ENCODE measurements around the gene SLC9A5. TPM values are rescaled to one million over a fixed set of nuclear protein-coding genes. Genes with fewer than 3 reads are reported as not detected.
A peak's percentile ranks its signal among the peaks of the same experiment; 100 is the strongest.

SLC9A5 gene
- total and polyA plus RNA-seq, 2 donors (not counting 3 experiments of a cell fraction or from before 2014, with no cell fraction given) = 2.7 to 2.8 TPM

DNA sequence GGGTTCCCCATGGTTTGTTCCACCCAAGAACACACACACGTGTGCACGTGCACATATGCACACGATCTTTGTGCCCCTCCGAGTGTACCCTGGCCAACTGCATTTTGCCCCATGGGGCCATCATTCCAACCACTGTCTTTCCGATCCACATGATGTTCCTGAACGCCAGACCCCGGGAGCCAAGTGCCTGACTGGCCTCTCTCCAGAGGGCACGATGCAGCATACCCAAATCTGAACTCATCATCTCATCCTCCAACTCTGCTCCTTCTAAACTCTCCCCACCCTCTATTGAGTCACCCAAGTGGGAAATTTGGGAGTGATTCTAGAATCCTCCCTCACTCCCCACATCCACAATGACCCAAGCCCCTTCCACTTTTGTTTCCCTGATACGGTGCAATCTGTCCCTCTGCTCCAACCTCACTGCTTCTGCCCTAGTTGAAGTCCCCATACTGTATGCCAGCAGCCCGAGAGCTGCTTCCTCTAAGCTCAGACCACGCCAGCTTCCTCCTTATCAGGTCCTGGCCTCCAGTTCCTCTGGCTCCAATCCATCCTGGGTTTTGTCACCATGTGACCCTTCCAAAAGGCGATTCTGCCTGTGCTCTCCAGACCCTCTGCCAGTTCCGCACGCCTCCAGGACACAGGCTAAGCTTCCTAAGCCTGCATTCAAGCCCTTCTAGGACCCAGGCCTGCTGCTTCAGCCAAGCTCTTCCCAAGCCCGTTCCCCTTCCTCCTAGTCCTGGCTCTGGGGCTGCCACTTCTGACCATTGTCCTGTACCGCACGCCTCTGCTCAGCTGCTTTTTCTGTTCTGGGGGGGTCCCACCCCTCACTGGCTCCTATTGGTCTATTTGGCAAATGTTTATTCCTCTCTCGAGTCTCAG lies 31.9 kb upstream of the SLC9A5 start:
- intact Hi-C loops (cut with micrococcal nuclease) (loop anchor here (1.0 to 2.0 kb wide), 2 partner anchors 10 to 18 kb away; partner anchors contain the start of genes ELMO3 and TMEM208), dilution Hi-C loops (cut with MboI; ENCODE audit: extremely low pct_ligation_motif_present, low sequenced_read_pairs) (no loop called here)
- H3K4me3 ChIP-seq (replicated peaks in 1 of 3; ENCODE audit: insufficient read depth in 1 of 3, low read depth in 1 of 3, low read length in 3 of 3) = no peak overlapping the region
- BruUV-seq (replicated peaks) = no TSS peak
- peak overlapping the region; percentile 69 for H2AFZ ChIP-seq (ENCODE audit: low read depth, low read length)
- peaks cover 22% of the 10 kb centered on the region for H3K4me1 ChIP-seq (ENCODE audit: control insufficient read depth, extremely low read depth, insufficient read depth, low read length)
- H3K9ac ChIP-seq (replicated peaks; ENCODE audit: extremely low read depth, insufficient read depth, low read length) = no peak overlapping the region
- DNase-seq (ENCODE audit: low read depth, low spot score) (peak; percentile 66), FAIRE-seq (peak; percentile 93)
- no peaks in the 10 kb centered on the region for H3K9me3 ChIP-seq (replicated peaks; ENCODE audit: control insufficient read depth, insufficient read depth, low read length)
- ChIA-PET POLR2A (interaction anchor here (0.8 to 1.8 kb wide), 3 partner anchors 10 to 30 kb away, joined by 3 to 8 read pairs (median 6); partner anchors contain the start of genes FHOD1 and TMEM208), CTCF (interaction anchor here (0.5 to 1.8 kb wide), 8 partner anchors 10 to 177 kb away, joined by 3 to 9 read pairs (median 3); partner anchors contain the start of genes ELMO3 and TMEM208)
- peak overlapping the region; percentile 30 for H3K27ac ChIP-seq (ENCODE audit: insufficient read depth, low read depth, low read length)
- no peaks in the 10 kb centered on the region for H3K27me3 ChIP-seq (ENCODE audit: control insufficient read depth in 2 of 2, insufficient read depth in 2 of 2, low read length in 2 of 2)
- TF ChIP-seq POLR2A (IDR thresholded peaks at IDR 0.05; ENCODE audit: low read depth, low read length) = peak; percentile 26
- peak; percentile 41 for TF ChIP-seq POLR2AphosphoS5 (IDR thresholded peaks at IDR 0.05; ENCODE audit: insufficient read depth, low read depth, low read length)
- peak; percentile 29 for TF ChIP-seq GATA2 (IDR thresholded peaks at IDR 0.05; ENCODE audit: insufficient read depth, insufficient read length, low read depth, low read length)
- TF ChIP-seq, protein P1, sequence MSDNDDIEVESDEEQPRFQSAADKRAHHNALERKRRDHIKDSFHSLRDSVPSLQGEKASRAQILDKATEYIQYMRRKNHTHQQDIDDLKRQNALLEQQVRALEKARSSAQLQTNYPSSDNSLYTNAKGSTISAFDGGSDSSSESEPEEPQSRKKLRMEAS (IDR thresholded peaks at IDR 0.05; ENCODE audit: insufficient read depth, insufficient read length) = no peak
- no peak for TF ChIP-seq FOS (IDR thresholded peaks at IDR 0.05; ENCODE audit: borderline replicate concordance, insufficient read depth, low read length)
- peak overlapping the region; percentile 1 for H3K4me2 ChIP-seq (ENCODE audit: insufficient read depth, low read length)
- H3K9me1 ChIP-seq (replicated peaks; ENCODE audit: control insufficient read depth, extremely low read depth, insufficient read depth, low read length) = no peaks in the 10 kb centered on the region
- no peaks in the 10 kb centered on the region for H3K36me3 ChIP-seq (ENCODE audit: control insufficient read depth in 2 of 2, extremely low read depth in 1 of 2, insufficient read depth in 2 of 2, low read length in 2 of 2)
- no peaks in the 10 kb centered on the region for H4K20me1 ChIP-seq (replicated peaks; ENCODE audit: control insufficient read depth, extremely low read depth, insufficient read depth, low read length)
- no peaks in the 10 kb centered on the region for H3K79me2 ChIP-seq (ENCODE audit: control insufficient read depth, insufficient read depth, low read length)

GRCh38 chr16:67223992-67224391 lies 24.8 kb upstream of the SLC9A5 start:
- FAIRE-seq (peak; percentile 64), DNase-seq (ENCODE audit: low read depth, low spot score) (no peak)
- CTCF ChIA-PET = interaction anchor here (1.1 to 1.4 kb wide), 3 partner anchors 20 to 26 kb away, joined by 3 read pairs; no protein-coding TSS in a partner anchor
- H3K36me3 ChIP-seq (ENCODE audit: control insufficient read depth in 2 of 2, extremely low read depth in 1 of 2, insufficient read depth in 2 of 2, low read length in 2 of 2) = peaks cover 0 to 9% of the 10 kb centered on the region in 2 experiments
- H2AFZ ChIP-seq (ENCODE audit: low read depth, low read length) = no peak overlapping the region
- no peaks in the 10 kb centered on the region for H3K9me3 ChIP-seq (replicated peaks; ENCODE audit: control insufficient read depth, insufficient read depth, low read length)
- dilution Hi-C loops (cut with MboI; ENCODE audit: extremely low pct_ligation_motif_present, low sequenced_read_pairs) = no loop called here
- no TSS peak for BruUV-seq (replicated peaks)
- no peak overlapping the region for H3K9ac ChIP-seq (replicated peaks; ENCODE audit: extremely low read depth, insufficient read depth, low read length)
- peaks cover 11% of the 10 kb centered on the region for H3K79me2 ChIP-seq (ENCODE audit: control insufficient read depth, insufficient read depth, low read length)
- intact Hi-C loops (cut with micrococcal nuclease) = no loop called here
- H3K4me3 ChIP-seq (replicated peaks in 1 of 3; ENCODE audit: insufficient read depth in 1 of 3, low read depth in 1 of 3, low read length in 3 of 3) = no peak overlapping the region
- no peak overlapping the region for H3K27ac ChIP-seq (ENCODE audit: insufficient read depth, low read depth, low read length)
- H3K4me2 ChIP-seq (ENCODE audit: insufficient read depth, low read length) = no peak overlapping the region
- no peaks in the 10 kb centered on the region for H4K20me1 ChIP-seq (replicated peaks; ENCODE audit: control insufficient read depth, extremely low read depth, insufficient read depth, low read length)
- POLR2A ChIA-PET = no interaction called here
- no peaks in the 10 kb centered on the region for H3K27me3 ChIP-seq (ENCODE audit: control insufficient read depth in 2 of 2, insufficient read depth in 2 of 2, low read length in 2 of 2)
- H3K4me1 ChIP-seq (ENCODE audit: control insufficient read depth, extremely low read depth, insufficient read depth, low read length) = peaks cover 18% of the 10 kb centered on the region
- H3K9me1 ChIP-seq (replicated peaks; ENCODE audit: control insufficient read depth, extremely low read depth, insufficient read depth, low read length) = no peaks in the 10 kb centered on the region
- TF ChIP-seq FOS (IDR thresholded peaks at IDR 0.05; ENCODE audit: borderline replicate concordance, insufficient read depth, low read length) (no peak), GATA2 (IDR thresholded peaks at IDR 0.05; ENCODE audit: insufficient read depth, insufficient read length, low read depth, low read length) (peak; percentile 61), JUN (IDR thresholded peaks at IDR 0.05; ENCODE audit: borderline replicate concordance, insufficient read depth, insufficient read length, low read depth) (no peak), EZH2 (IDR thresholded peaks at IDR 0.05; ENCODE audit: borderline replicate concordance, low read depth, low read length, severe bottlenecking) (no peak), POLR2A (IDR thresholded peaks at IDR 0.05; ENCODE audit: low read depth, low read length) (no peak)
- TF ChIP-seq, protein P1 (IDR thresholded peaks at IDR 0.05; ENCODE audit: insufficient read depth, insufficient read length) = no peak
- TF ChIP-seq, protein P2, sequence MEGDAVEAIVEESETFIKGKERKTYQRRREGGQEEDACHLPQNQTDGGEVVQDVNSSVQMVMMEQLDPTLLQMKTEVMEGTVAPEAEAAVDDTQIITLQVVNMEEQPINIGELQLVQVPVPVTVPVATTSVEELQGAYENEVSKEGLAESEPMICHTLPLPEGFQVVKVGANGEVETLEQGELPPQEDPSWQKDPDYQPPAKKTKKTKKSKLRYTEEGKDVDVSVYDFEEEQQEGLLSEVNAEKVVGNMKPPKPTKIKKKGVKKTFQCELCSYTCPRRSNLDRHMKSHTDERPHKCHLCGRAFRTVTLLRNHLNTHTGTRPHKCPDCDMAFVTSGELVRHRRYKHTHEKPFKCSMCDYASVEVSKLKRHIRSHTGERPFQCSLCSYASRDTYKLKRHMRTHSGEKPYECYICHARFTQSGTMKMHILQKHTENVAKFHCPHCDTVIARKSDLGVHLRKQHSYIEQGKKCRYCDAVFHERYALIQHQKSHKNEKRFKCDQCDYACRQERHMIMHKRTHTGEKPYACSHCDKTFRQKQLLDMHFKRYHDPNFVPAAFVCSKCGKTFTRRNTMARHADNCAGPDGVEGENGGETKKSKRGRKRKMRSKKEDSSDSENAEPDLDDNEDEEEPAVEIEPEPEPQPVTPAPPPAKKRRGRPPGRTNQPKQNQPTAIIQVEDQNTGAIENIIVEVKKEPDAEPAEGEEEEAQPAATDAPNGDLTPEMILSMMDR (IDR thresholded peaks at IDR 0.05; ENCODE audit: extremely low read depth in 1 of 2, insufficient read depth in 1 of 2, low read depth in 1 of 2, low read length in 2 of 2) = no peak

Data from endothelial cell of umbilical vein (primary cell).